Measurements from ENCODE around the gene SPR. TPM values are rescaled to one million over a fixed set of nuclear protein-coding genes. Genes with fewer than 3 reads are reported as not detected.

SPR gene
- total RNA-seq, 2 donors from 2014 or later: 0.65 to 1.9 TPM

DNA sequence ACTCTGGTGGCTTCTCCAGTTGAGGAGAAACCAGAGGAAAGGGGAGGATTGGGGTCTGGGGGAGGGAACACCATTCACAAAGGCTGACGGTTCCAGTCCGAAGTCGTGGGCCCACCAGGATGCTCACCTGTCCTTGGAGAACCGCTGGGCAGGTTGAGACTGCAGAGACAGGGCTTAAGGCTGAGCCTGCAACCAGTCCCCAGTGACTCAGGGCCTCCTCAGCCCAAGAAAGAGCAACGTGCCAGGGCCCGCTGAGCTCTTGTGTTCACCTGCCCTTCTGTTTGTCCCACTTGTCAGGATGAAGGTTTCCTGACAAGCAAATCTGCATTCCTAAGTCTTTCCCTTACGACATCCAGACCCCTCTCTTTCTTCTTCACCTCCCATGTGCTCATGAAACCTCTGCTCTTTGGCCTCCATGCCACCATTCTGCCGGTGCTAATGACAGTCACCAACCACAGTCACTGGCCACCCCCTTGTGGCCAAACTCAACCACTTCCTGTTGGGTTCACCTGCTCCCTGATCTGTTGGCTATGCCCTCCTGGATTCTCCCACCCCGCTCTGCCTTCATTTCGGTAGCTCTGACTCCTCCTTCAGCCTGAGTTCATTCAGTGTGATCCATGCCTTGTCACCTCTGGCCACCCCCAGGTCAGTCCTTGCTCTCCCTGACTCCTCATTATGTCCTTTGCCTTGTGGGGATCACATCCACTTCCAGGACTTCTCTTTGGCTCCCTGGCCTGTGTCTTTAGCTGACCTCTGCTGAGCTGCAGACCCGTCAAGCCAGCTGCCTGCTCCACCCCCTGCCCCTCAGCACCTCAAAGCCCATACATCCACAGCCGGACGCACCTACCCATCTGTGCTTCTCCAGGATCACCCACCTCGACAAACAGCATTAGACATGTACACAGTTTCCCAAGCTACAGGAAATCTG is 47.7 kb downstream of the SPR start:
- Mint-ChIP-seq H3K27me3 (ENCODE audit: low read depth) (no peaks in the 10 kb centered on the region), H3K27ac (no peak overlapping the region), H3K36me3 (ENCODE audit: insufficient read depth in 2 of 2) (no peaks in the 10 kb centered on the region), H3K4me1 (ENCODE audit: low read depth) (no peaks in the 10 kb centered on the region), H3K9me3 (no peaks in the 10 kb centered on the region), H3K4me3 (no peak overlapping the region)
- DNase-seq: no peak
- no peak for ATAC-seq (replicated peaks in 1 of 2)

GRCh38 chr2:72935611-72935957 is 48.4 kb downstream of the SPR start:
- Mint-ChIP-seq H3K27me3 (ENCODE audit: low read depth) (no peaks in the 10 kb centered on the region), H3K36me3 (ENCODE audit: insufficient read depth in 2 of 2) (no peaks in the 10 kb centered on the region), H3K4me1 (ENCODE audit: low read depth) (no peaks in the 10 kb centered on the region), H3K4me3 (no peak overlapping the region), H3K27ac (no peak overlapping the region), H3K9me3 (no peaks in the 10 kb centered on the region)
- ATAC-seq (replicated peaks in 1 of 2) (no peak), DNase-seq (no peak)

DNA sequence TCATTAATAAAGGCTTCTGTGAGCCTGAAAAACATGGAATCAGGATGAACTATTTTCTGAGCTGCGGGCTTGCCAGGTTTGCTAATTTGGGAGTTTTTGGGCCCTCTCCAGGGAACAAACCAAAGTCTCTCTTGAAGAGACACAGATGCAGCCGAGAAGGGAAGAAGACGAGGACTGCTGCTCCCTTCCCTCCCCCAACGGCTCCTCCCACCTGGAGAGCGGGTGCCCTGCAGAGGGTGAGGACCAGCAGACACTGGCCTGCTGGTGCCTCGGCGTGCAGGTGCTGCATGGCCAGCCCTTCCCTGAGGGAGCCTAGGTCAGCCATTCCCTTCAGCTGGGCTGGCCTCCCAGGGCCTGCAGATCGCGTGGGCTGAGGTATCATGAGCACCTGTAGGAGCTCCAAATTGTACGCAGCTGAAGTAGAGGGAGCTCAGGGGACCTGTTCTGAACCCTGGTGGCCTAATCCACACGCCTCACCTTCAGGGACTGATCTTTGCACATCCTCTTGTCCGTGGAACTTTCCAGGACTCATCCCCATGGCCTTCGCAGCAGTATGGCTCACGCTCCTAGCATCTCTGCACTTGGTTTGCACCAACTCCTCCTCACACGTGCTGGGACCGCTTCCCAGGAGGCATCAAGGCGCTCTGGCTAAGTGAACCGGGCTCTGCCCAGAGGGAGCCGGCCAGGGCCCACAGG is 49.6 kb downstream of the SPR start:
- Mint-ChIP-seq H3K4me3 (no peak overlapping the region), H3K9me3 (no peaks in the 10 kb centered on the region), H3K27me3 (ENCODE audit: low read depth) (no peaks in the 10 kb centered on the region), H3K36me3 (ENCODE audit: insufficient read depth in 2 of 2) (no peaks in the 10 kb centered on the region), H3K27ac (no peak overlapping the region), H3K4me1 (ENCODE audit: low read depth) (no peaks in the 10 kb centered on the region)
- no peak for DNase-seq
- ATAC-seq (replicated peaks in 1 of 2): no peak

- no peaks in the 10 kb centered on the region for H3K9me3 Mint-ChIP-seq
- no peaks in the 10 kb centered on the region for H3K27me3 Mint-ChIP-seq (ENCODE audit: low read depth)
- ATAC-seq (replicated peaks in 1 of 2): no peak
- H3K27ac Mint-ChIP-seq: no peak overlapping the region
- H3K4me1 Mint-ChIP-seq (ENCODE audit: low read depth): no peaks in the 10 kb centered on the region
- no peaks in the 10 kb centered on the region for H3K36me3 Mint-ChIP-seq (ENCODE audit: insufficient read depth in 2 of 2)
- H3K4me3 Mint-ChIP-seq: no peak overlapping the region
- no peak for DNase-seq
Observed at GRCh38 chr2:72937356-72937669, 50.1 kb downstream of the SPR start.

DNA sequence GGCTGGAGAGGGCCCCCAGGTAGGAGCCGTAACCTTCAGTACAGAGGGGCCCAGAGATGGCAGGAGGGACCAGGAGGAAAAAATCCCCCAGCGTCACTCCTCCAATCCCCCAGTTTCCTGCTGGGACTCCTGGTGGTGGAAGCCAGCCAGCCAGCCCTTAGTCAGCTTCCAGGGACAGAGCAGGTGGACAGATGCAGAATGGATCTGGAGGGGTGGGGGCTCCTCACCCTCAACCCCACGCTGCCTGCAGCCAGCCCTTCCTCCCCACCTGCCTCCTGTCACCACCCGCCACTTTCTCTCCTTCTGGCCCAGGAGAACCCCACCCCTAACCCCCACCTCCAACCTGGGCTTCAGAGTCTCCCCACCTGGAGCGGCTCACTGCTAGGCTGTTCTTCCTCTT is 51.2 kb downstream of the SPR start:
- Mint-ChIP-seq H3K4me3 (no peak overlapping the region), H3K27me3 (ENCODE audit: low read depth) (no peaks in the 10 kb centered on the region), H3K27ac (no peak overlapping the region), H3K9me3 (no peaks in the 10 kb centered on the region), H3K4me1 (ENCODE audit: low read depth) (no peaks in the 10 kb centered on the region), H3K36me3 (ENCODE audit: insufficient read depth in 2 of 2) (no peaks in the 10 kb centered on the region)
- no peak for ATAC-seq (replicated peaks in 1 of 2)
- no peak for DNase-seq

DNA sequence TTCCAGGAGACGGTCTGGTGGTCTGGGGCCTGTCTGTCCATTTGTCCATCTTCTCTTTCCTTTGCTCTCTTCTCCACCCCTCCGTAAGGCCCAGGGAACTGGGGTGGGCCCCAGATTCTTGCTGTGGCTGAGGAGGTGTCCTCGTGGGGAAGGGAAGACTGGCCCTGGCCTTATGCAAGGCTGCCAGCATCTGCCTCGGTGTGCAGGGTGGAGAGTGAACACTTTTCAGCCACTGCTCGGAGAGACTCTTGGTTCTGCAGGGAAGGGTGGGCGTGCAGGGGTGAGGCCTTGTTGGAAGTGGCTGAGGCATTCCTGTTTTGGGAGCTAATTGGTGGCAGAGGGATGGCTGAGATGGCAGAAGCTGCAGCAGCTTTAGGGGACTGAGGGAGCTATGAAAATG is 53.2 kb downstream of the SPR start:
- no peak overlapping the region for H3K4me3 Mint-ChIP-seq
- ATAC-seq (replicated peaks in 1 of 2) (no peak), DNase-seq (no peak)
- no peaks in the 10 kb centered on the region for H3K36me3 Mint-ChIP-seq (ENCODE audit: insufficient read depth in 2 of 2)
- H3K27ac Mint-ChIP-seq: no peak overlapping the region
- no peaks in the 10 kb centered on the region for H3K4me1 Mint-ChIP-seq (ENCODE audit: low read depth)
- H3K9me3 Mint-ChIP-seq: no peaks in the 10 kb centered on the region
- no peaks in the 10 kb centered on the region for H3K27me3 Mint-ChIP-seq (ENCODE audit: low read depth)

DNA sequence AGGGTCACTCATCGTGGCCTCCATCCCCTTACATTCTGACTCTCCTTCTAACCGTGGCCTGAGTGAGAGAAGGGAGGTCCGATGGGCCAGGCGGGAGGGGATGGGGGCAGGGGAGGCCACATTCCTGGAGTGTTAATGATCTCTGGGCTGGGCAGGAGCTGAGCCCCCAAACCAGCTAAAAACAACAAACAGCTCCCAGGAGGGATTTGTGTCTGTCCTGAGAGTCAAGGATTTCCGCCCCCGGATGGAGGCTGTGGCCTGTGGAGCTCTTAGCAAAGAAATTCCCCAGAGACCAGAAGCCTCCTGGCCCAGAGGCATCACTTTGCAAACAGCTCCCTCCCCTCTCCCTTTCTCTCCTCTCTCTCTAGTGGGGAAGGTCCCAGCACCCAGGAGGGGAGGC is 53.6 kb downstream of the SPR start:
- H3K27ac Mint-ChIP-seq: no peak overlapping the region
- H3K27me3 Mint-ChIP-seq (ENCODE audit: low read depth): no peaks in the 10 kb centered on the region
- no peak overlapping the region for H3K4me3 Mint-ChIP-seq
- H3K4me1 Mint-ChIP-seq (ENCODE audit: low read depth): no peaks in the 10 kb centered on the region
- no peak for DNase-seq
- H3K9me3 Mint-ChIP-seq: no peaks in the 10 kb centered on the region
- ATAC-seq (replicated peaks in 1 of 2): no peak
- H3K36me3 Mint-ChIP-seq (ENCODE audit: insufficient read depth in 2 of 2): no peaks in the 10 kb centered on the region

Other genes starting within 250 kb of the SPR start
- 10 to 100 TPM; 10.4 to 11.6 TPM for gene EXOC6B, start 61.4 kb upstream of the SPR start, total RNA-seq
- under 1 TPM; 0.44 to 0.50 TPM for gene EMX1, start 30.1 kb downstream of the SPR start, total RNA-seq
- 10 to 100 TPM in 1 of 2 donors, 1 to 10 TPM in 1; 9.1 to 10.1 TPM for gene SFXN5, start 184.3 kb downstream of the SPR start, total RNA-seq
- 1 to 10 TPM; 6.6 to 9.8 TPM for gene RAB11FIP5, start 225.5 kb downstream of the SPR start, total RNA-seq

All from activated T-cell treated with anti-CD3 and anti-CD28 coated beads, Interleukin-2, amount 50 U/mL, for 72 hours (primary cell).